Measurements from ENCODE around the gene HNRNPF.

DNA sequence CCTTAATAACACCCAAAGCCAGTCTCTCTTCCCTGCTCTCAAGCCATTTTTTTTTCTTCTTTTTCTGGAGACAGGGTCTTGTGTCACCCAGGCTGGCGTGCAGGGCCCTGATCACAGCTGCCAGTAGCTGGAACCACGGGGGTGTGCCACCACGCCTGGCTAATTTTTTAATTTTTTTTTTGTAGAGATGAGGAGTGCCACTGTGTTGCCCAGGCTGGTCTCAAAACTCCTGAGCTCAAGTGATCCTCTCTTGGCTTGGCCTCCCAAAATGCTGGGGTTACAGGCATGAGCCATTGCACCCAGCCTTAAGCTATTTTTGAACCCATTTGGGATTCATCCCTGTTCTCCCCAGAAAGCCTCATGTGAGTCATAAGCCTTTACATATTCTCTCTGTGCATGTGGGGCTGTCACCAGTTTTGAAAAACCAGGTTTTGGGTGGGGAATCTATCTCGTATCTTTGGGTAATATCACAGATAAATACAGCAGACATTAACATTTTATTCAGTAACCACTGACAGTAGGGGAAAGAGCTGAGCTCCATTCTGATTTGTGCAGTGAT, 43.4 kb upstream of the HNRNPF start:
- TF ChIP-seq POLR2A (IDR thresholded peaks at IDR 0.05; ENCODE audit: low read length) (no peak), MAZ (IDR thresholded peaks at IDR 0.05; ENCODE audit: borderline replicate concordance, low read depth, low read length) (no peak), GATA3 (IDR thresholded peaks at IDR 0.05; ENCODE audit: borderline replicate concordance) (no peak), MAFK (IDR thresholded peaks at IDR 0.05; ENCODE audit: partially characterized antibody) (no peak), CHD2 (IDR thresholded peaks at IDR 0.05; ENCODE audit: low read length, partially characterized antibody) (no peak), RCOR1 (IDR thresholded peaks at IDR 0.05; ENCODE audit: low read depth, low read length) (no peak), HDAC2 (IDR thresholded peaks at IDR 0.05) (no peak), EHF (CRISPR knock-in tag; IDR thresholded peaks at IDR 0.05) (no peak)
- TF ChIP-seq, protein P1, sequence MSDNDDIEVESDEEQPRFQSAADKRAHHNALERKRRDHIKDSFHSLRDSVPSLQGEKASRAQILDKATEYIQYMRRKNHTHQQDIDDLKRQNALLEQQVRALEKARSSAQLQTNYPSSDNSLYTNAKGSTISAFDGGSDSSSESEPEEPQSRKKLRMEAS (IDR thresholded peaks at IDR 0.05) = no peak
- TF ChIP-seq, protein P2, sequence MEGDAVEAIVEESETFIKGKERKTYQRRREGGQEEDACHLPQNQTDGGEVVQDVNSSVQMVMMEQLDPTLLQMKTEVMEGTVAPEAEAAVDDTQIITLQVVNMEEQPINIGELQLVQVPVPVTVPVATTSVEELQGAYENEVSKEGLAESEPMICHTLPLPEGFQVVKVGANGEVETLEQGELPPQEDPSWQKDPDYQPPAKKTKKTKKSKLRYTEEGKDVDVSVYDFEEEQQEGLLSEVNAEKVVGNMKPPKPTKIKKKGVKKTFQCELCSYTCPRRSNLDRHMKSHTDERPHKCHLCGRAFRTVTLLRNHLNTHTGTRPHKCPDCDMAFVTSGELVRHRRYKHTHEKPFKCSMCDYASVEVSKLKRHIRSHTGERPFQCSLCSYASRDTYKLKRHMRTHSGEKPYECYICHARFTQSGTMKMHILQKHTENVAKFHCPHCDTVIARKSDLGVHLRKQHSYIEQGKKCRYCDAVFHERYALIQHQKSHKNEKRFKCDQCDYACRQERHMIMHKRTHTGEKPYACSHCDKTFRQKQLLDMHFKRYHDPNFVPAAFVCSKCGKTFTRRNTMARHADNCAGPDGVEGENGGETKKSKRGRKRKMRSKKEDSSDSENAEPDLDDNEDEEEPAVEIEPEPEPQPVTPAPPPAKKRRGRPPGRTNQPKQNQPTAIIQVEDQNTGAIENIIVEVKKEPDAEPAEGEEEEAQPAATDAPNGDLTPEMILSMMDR (IDR thresholded peaks at IDR 0.05) = no peak
- TF ChIP-seq, protein P3, sequence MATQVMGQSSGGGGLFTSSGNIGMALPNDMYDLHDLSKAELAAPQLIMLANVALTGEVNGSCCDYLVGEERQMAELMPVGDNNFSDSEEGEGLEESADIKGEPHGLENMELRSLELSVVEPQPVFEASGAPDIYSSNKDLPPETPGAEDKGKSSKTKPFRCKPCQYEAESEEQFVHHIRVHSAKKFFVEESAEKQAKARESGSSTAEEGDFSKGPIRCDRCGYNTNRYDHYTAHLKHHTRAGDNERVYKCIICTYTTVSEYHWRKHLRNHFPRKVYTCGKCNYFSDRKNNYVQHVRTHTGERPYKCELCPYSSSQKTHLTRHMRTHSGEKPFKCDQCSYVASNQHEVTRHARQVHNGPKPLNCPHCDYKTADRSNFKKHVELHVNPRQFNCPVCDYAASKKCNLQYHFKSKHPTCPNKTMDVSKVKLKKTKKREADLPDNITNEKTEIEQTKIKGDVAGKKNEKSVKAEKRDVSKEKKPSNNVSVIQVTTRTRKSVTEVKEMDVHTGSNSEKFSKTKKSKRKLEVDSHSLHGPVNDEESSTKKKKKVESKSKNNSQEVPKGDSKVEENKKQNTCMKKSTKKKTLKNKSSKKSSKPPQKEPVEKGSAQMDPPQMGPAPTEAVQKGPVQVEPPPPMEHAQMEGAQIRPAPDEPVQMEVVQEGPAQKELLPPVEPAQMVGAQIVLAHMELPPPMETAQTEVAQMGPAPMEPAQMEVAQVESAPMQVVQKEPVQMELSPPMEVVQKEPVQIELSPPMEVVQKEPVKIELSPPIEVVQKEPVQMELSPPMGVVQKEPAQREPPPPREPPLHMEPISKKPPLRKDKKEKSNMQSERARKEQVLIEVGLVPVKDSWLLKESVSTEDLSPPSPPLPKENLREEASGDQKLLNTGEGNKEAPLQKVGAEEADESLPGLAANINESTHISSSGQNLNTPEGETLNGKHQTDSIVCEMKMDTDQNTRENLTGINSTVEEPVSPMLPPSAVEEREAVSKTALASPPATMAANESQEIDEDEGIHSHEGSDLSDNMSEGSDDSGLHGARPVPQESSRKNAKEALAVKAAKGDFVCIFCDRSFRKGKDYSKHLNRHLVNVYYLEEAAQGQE (IDR thresholded peaks at IDR 0.05) = no peak
- TF ChIP-seq, protein P4, sequence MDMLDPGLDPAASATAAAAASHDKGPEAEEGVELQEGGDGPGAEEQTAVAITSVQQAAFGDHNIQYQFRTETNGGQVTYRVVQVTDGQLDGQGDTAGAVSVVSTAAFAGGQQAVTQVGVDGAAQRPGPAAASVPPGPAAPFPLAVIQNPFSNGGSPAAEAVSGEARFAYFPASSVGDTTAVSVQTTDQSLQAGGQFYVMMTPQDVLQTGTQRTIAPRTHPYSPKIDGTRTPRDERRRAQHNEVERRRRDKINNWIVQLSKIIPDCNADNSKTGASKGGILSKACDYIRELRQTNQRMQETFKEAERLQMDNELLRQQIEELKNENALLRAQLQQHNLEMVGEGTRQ (IDR thresholded peaks at IDR 0.05) = no peak

Data from A549 (cell line).